Measurements from ENCODE around the gene RETREG3. TPM values are rescaled to one million over a fixed set of nuclear protein-coding genes. Genes with fewer than 3 reads are reported as not detected.

The RETREG3 gene
- total and polyA plus RNA-seq, 2 of the 13 experiments (the other 11 are each of a cell fraction or from before 2014, with no cell fraction given) = 47.0 to 55.8 TPM

- peak; percentile 88 for TF ChIP-seq TEF (CRISPR knock-in tag; IDR thresholded peaks at IDR 0.05)
- TF ChIP-seq ZNF800 (CRISPR knock-in tag; IDR thresholded peaks at IDR 0.05) = 0 out of 2 replicates have a peak, but pooled peaks have one; percentile 36
- TF ChIP-seq RXRA (CRISPR knock-in tag; IDR thresholded peaks at IDR 0.05) = peak; percentile 58; the same call in 1 of the 2 replicates
- TF ChIP-seq SIX1 (CRISPR knock-in tag; IDR thresholded peaks at IDR 0.05; ENCODE audit: borderline replicate concordance) = peak; percentile 41; the same call in 1 of the 2 replicates
- peak; percentile 67 for TF ChIP-seq NFKB2 (CRISPR knock-in tag; IDR thresholded peaks at IDR 0.05; ENCODE audit: borderline replicate concordance)
- peak; percentile 87 for TF ChIP-seq SAP130 (CRISPR knock-in tag; IDR thresholded peaks at IDR 0.05; ENCODE audit: low read depth)
- TF ChIP-seq NFIB (CRISPR knock-in tag; IDR thresholded peaks at IDR 0.05; ENCODE audit: borderline replicate concordance) = peak; percentile 89; the same call in 1 of the 2 replicates
- TF ChIP-seq GABPA (IDR thresholded peaks at IDR 0.05; ENCODE audit: low read depth, low read length) = no peak
- TF ChIP-seq GABPA (CRISPR knock-in tag; IDR thresholded peaks at IDR 0.05; ENCODE audit: low read depth) = peak; percentile 75
- TF ChIP-seq ZNF746 (CRISPR knock-in tag; IDR thresholded peaks at IDR 0.05) = 0 out of 2 replicates have a peak, but pooled peaks have one; percentile 37
- TF ChIP-seq RBM39 (IDR thresholded peaks at IDR 0.05; ENCODE audit: low read depth, low read length, poor library complexity, severe bottlenecking) = no peak
- no peak for TF ChIP-seq ZFAT (CRISPR knock-in tag; conservative IDR thresholded peaks at IDR 0.05)
- peak; percentile 85; the same call in 1 of the 2 replicates for TF ChIP-seq ETV5 (CRISPR knock-in tag; IDR thresholded peaks at IDR 0.05; ENCODE audit: borderline replicate concordance)
- TF ChIP-seq TAF15 (IDR thresholded peaks at IDR 0.05; ENCODE audit: low read depth, low read length, poor library complexity, severe bottlenecking) = peak; percentile 40
- no peak for TF ChIP-seq NFKBIZ (CRISPR knock-in tag; IDR thresholded peaks at IDR 0.05)
- TF ChIP-seq IKZF5 (CRISPR knock-in tag; IDR thresholded peaks at IDR 0.05) = peak; percentile 49; the same call in 1 of the 2 replicates
- peak; percentile 88 for TF ChIP-seq MED1 (CRISPR knock-in tag; IDR thresholded peaks at IDR 0.05)
- 0 out of 2 replicates have a peak, but pooled peaks have one; percentile 10 for TF ChIP-seq NRL (CRISPR knock-in tag; IDR thresholded peaks at IDR 0.05; ENCODE audit: borderline replicate concordance)
- peak; percentile 63; the same call in 1 of the 2 replicates for TF ChIP-seq ZNF414 (CRISPR knock-in tag; IDR thresholded peaks at IDR 0.05)
- TF ChIP-seq WIZ (CRISPR knock-in tag; IDR thresholded peaks at IDR 0.05) = 0 out of 2 replicates have a peak, but pooled peaks have one; percentile 63
- TF ChIP-seq ZNF605 (CRISPR knock-in tag; IDR thresholded peaks at IDR 0.05) = peak; percentile 88
- no peak for TF ChIP-seq CEBPZ (IDR thresholded peaks at IDR 0.05; ENCODE audit: low read length)
These were observed 73.2 kb downstream of the RETREG3 start, which contains the start of gene NAGLU (continued) for GRCh38 chr17:42536048-42536371.

Data from HepG2 (cell line).